Liver (tissue), 3 donors: Measurements from ENCODE around the gene HIVEP2.

Experiments
- CTCF ChIP-seq: fragments of 150-350 bp; IDR thresholded peaks from 2 replicates; pipeline ENCODE4 v1.5.1; 2017; ENCODE audit warnings: improper control_type of control experiment, low read depth, low read length; ENCODE audit not compliant: missing input control
- HNF4G ChIP-seq: IDR thresholded peaks from 2 replicates; pipeline ENCODE4 v1.6.1; 2016; ENCODE audit warnings: antibody characterized with exemption
- TF ChIP-seq, protein P1 (sequence below): IDR thresholded peaks from 2 replicates; pipeline ENCODE4 v1.6.1; 2016; ENCODE audit warnings: antibody characterized with exemption
- TF ChIP-seq, protein P2 (sequence below): IDR thresholded peaks from 2 replicates; pipeline ENCODE4 v1.6.1; 2016; ENCODE audit warnings: antibody characterized with exemption
- donor health status: healthy.
- donor health status: healthy.

GRCh38 chr6:142708651-142709050 is 236.3 kb downstream of the HIVEP2 start:
- TF ChIP-seq CTCF (no peak), HNF4G (no peak)
- TF ChIP-seq, protein P1, sequence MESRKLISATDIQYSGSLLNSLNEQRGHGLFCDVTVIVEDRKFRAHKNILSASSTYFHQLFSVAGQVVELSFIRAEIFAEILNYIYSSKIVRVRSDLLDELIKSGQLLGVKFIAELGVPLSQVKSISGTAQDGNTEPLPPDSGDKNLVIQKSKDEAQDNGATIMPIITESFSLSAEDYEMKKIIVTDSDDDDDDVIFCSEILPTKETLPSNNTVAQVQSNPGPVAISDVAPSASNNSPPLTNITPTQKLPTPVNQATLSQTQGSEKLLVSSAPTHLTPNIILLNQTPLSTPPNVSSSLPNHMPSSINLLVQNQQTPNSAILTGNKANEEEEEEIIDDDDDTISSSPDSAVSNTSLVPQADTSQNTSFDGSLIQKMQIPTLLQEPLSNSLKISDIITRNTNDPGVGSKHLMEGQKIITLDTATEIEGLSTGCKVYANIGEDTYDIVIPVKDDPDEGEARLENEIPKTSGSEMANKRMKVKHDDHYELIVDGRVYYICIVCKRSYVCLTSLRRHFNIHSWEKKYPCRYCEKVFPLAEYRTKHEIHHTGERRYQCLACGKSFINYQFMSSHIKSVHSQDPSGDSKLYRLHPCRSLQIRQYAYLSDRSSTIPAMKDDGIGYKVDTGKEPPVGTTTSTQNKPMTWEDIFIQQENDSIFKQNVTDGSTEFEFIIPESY: no peak
- TF ChIP-seq, protein P2, sequence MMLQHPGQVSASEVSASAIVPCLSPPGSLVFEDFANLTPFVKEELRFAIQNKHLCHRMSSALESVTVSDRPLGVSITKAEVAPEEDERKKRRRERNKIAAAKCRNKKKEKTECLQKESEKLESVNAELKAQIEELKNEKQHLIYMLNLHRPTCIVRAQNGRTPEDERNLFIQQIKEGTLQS: no peak
